HG02973 (cell line): ENCODE results near the gene P2RX1.
"Not testable (repeated sequence)": the region's sequence is repeated elsewhere in the genome, so short reads cannot be mapped to it uniquely, and the experiment has no call there.

Source experiments
- ATAC-seq: cut with Tn5 transposase; IDR thresholded peaks from one replicate; pipeline ENCODE4 v1.9.1; 2021; ENCODE audit warnings: moderate library complexity; ENCODE audit not compliant: unreplicated experiment

The P2RX1 gene

GRCh38 chr17:3952186-3952585 lies 35.9 kb upstream of the P2RX1 start:
- no peak for ATAC-seq

- ATAC-seq = no peak
Measured at GRCh38 chr17:3951420-3951819, 35.2 kb upstream of the P2RX1 start.

- ATAC-seq = no peak
Measured at GRCh38 chr17:3951003-3951402, 34.7 kb upstream of the P2RX1 start.

- no peak for ATAC-seq
Measured at GRCh38 chr17:3950584-3950983, 34.3 kb upstream of the P2RX1 start.

- ATAC-seq = no peak
Measured at GRCh38 chr17:3949418-3949817, 33.2 kb upstream of the P2RX1 start.

- not testable (repeated sequence) for ATAC-seq
Measured at GRCh38 chr17:3948551-3948950, 32.3 kb upstream of the P2RX1 start.

GRCh38 chr17:3947318-3947810 lies 31.1 kb upstream of the P2RX1 start:
- ATAC-seq = no peak

- ATAC-seq = no peak
Measured at GRCh38 chr17:3946711-3947235, 30.5 kb upstream of the P2RX1 start.

GRCh38 chr17:3944485-3945388 lies 28.5 kb upstream of the P2RX1 start:
- ATAC-seq = no peak

- no peak for ATAC-seq
Measured at GRCh38 chr17:3943240-3943891, 27.1 kb upstream of the P2RX1 start.

GRCh38 chr17:3940965-3941698 lies 24.9 kb upstream of the P2RX1 start:
- ATAC-seq = no peak

GRCh38 chr17:3937359-3937758 lies 21.1 kb upstream of the P2RX1 start:
- ATAC-seq = no peak

- no peak for ATAC-seq
Measured at GRCh38 chr17:3935825-3936355, 19.6 kb upstream of the P2RX1 start.

GRCh38 chr17:3935140-3935542 lies 18.9 kb upstream of the P2RX1 start:
- ATAC-seq = no peak

GRCh38 chr17:3929764-3930163 lies 13.5 kb upstream of the P2RX1 start:
- no peak for ATAC-seq

- no peak for ATAC-seq
Measured at GRCh38 chr17:3929181-3929580, 12.9 kb upstream of the P2RX1 start.

- no peak for ATAC-seq
Measured at GRCh38 chr17:3928406-3928805, 12.1 kb upstream of the P2RX1 start.

GRCh38 chr17:3927628-3928340 lies 11.5 kb upstream of the P2RX1 start:
- no peak for ATAC-seq

GRCh38 chr17:3926860-3927627 lies 10.8 kb upstream of the P2RX1 start:
- ATAC-seq = no peak
